Gastrocnemius medialis (tissue), 4 donors: ENCODE results near the gene ZIC5. TPM values are rescaled to one million over a fixed set of nuclear protein-coding genes. Genes with fewer than 3 reads are reported as not detected.

ENCODE experiments used
- ATAC-seq, 2 donors: fragments of 150-250 bp; one replicate each; pipeline ENCODE4 v1.9.1; 2016
- DNase-seq, 2 donors: peaks; one replicate each; pipeline ENCODE4 v3.0.0-alpha.2; 2019
- H3K27ac ChIP-seq, 4 donors: fragments of 200-600 bp; sonication (generic); 1 replicate in 1 of 4; 2 replicates in 3 of 4; pipeline ENCODE4 v1.5.1; 2016 to 2018; ENCODE audit warnings: mild to moderate bottlenecking in 2 of 4, moderate library complexity in 1 of 4
- H3K27me3 ChIP-seq, 3 donors: fragments of 200-600 bp; sonication (generic) in 2 of 3; 1 replicate in 1 of 3; 2 replicates in 2 of 3; pipeline versions ENCODE4 v1.5.1 to v1.6.0; 2016 to 2019; ENCODE audit warnings: mild to moderate bottlenecking in 1 of 3, moderate library complexity in 1 of 3
- H3K36me3 ChIP-seq, 2 donors: fragments of 200-600 bp; sonication (generic) in 1 of 2; one replicate each; pipeline ENCODE4 v1.5.1; 2017 to 2018
- H3K4me1 ChIP-seq, 2 donors: fragments of 200-600 bp; sonication (generic) in 1 of 2; one replicate each; pipeline ENCODE4 v1.5.1; 2016 to 2017; ENCODE audit warnings: mild to moderate bottlenecking in 2 of 2
- H3K4me3 ChIP-seq, 4 donors: fragments of 200-600 bp; sonication (generic) in 3 of 4; 1 replicate in 1 of 4; 2 replicates in 3 of 4; pipeline ENCODE4 v1.5.1; 2016 to 2019; ENCODE audit warnings: mild to moderate bottlenecking in 2 of 4
- H3K9me3 ChIP-seq, 3 donors: fragments of 200-600 bp; sonication (generic) in 2 of 3; 1 replicate in 1 of 3; 2 replicates in 2 of 3; pipeline ENCODE4 v1.5.1; 2016 to 2019
- POLR2A ChIP-seq, 2 donors: fragments of 450-650 bp; IDR thresholded peaks; one replicate each; pipeline ENCODE4 v1.6.1; 2017; ENCODE audit warnings: antibody characterized with exemption in 2 of 2, mild to moderate bottlenecking in 2 of 2, moderate library complexity in 2 of 2
- in situ Hi-C, 4 donors: fragments of 200-750 bp; cut with MboI; loops; one replicate each; pipeline versions ENCODE4 v1.15.0 to v1.8.0; 2017; ENCODE audit warnings: low sequenced_read_pairs in 4 of 4
- intact Hi-C: fragments of 100-400 bp; cut with DNase I; formaldehyde crosslinking; loops from one replicate; pipeline ENCODE4 v1.15.1; 2023; ENCODE audit warnings: low total_unique reads
- total RNA-seq, 4 donors: library from RNA; depleted of rRNA; stranded (reverse); fragments of >200 nt; gene quantifications; one replicate each; pipeline versions ENCODE4 v1.1.0 to v1.2.3, GENCODE V29; 2016
- TF ChIP-seq, protein P1 (sequence below), 5 experiments: fragments of 450-650 bp in 3 of 5; fragments of 200-600 bp in 2 of 5; sonication (generic) in 2 of 5; IDR thresholded peaks in 4 of 5; conservative IDR thresholded peaks in 1 of 5; 1 replicate in 4 of 5; 2 replicates in 1 of 5; pipeline ENCODE4 v1.5.1; 2016 to 2019; ENCODE audit warnings: antibody characterized with exemption in 5 of 5, mild to moderate bottlenecking in 3 of 5, moderate library complexity in 3 of 5

ZIC5 gene
- total RNA-seq, 4 donors from 2014 or later, result not detected

DNA sequence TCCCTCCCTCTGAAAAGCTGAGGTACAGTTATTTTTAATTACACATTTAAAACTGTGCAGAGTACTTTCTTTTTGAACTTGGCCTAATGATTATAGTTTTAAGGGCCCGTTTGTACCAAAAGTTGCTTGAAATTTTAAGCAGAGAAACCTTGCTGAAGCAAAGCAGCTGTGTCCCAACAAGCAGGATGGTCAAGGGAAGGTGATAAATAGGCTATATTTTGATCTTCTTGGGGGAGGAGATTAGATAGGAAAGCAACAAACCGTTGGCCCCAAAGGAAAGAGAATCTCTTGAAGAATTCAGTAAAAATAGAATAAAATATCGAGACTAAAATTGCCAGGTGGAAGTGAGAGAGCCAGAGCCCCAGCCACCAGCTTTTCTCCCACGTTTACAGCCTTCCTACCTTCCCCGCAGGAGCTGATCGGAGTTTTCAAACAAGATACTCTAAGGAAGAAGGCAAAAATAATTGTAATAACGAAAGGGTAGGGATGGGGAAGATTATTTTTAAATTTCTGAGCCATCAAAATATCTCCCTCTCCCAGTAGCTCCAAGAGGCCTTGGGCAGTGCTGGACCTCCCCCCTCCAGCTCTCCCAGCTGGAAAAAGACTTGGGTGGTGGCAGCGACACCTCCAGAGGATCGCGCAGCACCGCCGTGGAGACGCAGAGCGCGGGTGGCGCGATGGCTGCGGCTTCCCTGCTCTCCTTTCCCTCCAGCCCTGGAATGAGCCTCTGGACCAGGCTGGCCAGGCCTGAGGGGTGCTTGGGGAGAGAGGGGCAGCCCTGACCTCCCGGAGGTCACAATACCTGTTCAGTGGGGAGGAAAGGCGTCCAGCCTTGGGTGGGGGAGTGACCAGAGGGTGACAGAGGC, 15.8 kb upstream of the ZIC5 start:
- TF ChIP-seq POLR2A (IDR thresholded peaks at IDR 0.05), result no peak
- TF ChIP-seq, protein P1, sequence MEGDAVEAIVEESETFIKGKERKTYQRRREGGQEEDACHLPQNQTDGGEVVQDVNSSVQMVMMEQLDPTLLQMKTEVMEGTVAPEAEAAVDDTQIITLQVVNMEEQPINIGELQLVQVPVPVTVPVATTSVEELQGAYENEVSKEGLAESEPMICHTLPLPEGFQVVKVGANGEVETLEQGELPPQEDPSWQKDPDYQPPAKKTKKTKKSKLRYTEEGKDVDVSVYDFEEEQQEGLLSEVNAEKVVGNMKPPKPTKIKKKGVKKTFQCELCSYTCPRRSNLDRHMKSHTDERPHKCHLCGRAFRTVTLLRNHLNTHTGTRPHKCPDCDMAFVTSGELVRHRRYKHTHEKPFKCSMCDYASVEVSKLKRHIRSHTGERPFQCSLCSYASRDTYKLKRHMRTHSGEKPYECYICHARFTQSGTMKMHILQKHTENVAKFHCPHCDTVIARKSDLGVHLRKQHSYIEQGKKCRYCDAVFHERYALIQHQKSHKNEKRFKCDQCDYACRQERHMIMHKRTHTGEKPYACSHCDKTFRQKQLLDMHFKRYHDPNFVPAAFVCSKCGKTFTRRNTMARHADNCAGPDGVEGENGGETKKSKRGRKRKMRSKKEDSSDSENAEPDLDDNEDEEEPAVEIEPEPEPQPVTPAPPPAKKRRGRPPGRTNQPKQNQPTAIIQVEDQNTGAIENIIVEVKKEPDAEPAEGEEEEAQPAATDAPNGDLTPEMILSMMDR (IDR thresholded peaks at IDR 0.05 in 4 of 5, conservative IDR thresholded peaks at IDR 0.05 in 1 of 5), result no peak
- Histone ChIP-seq H3K4me3 (no peak overlapping the region), H3K4me1 (no peaks in the 10 kb centered on the region), H3K27me3 (peaks cover 97 to 98% (median 97%) of the 10 kb centered on the region in 3 donors), H3K27ac (no peak overlapping the region), H3K9me3 (no peaks in the 10 kb centered on the region), H3K36me3 (no peaks in the 10 kb centered on the region)
- in situ Hi-C loops, result no loop called here
- DNase-seq, result no peak
- intact Hi-C loops, result loop anchor here (10.0 kb wide), 1 partner anchor 333 kb away; no protein-coding TSS in a partner anchor
- ATAC-seq, result no peak

DNA sequence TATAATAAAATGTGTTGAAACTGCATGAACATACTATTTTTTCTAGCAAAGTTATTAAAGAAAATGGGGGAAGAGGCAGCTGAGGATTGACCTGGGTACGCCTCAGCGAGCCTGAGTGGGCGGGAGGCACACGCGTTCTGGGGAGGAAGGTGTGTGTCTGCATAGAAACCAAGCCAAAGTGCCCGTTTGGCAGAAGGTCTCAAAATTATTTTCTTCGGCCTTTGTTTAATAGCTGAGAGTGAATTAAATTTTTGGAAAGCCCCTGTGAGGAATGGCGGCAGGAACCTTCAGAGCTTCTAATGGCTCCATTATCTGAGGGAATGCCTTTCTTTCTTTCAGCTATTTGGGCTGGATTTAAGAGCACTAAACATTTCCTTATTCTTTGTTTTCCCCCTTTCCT, 15.2 kb upstream of the ZIC5 start:
- ATAC-seq (no peak), DNase-seq (no peak)
- H3K27ac ChIP-seq, result no peak overlapping the region
- no peak for TF ChIP-seq POLR2A (IDR thresholded peaks at IDR 0.05)
- intact Hi-C loops, result loop anchor here (10.0 kb wide), 1 partner anchor 332 kb away; no protein-coding TSS in a partner anchor
- H3K36me3 ChIP-seq, result no peaks in the 10 kb centered on the region
- H3K27me3 ChIP-seq, result peaks cover 96 to 97% (median 96%) of the 10 kb centered on the region in 3 donors
- H3K4me3 ChIP-seq, result no peak overlapping the region
- in situ Hi-C loops, result no loop called here
- H3K4me1 ChIP-seq, result no peaks in the 10 kb centered on the region
- H3K9me3 ChIP-seq, result no peaks in the 10 kb centered on the region

DNA sequence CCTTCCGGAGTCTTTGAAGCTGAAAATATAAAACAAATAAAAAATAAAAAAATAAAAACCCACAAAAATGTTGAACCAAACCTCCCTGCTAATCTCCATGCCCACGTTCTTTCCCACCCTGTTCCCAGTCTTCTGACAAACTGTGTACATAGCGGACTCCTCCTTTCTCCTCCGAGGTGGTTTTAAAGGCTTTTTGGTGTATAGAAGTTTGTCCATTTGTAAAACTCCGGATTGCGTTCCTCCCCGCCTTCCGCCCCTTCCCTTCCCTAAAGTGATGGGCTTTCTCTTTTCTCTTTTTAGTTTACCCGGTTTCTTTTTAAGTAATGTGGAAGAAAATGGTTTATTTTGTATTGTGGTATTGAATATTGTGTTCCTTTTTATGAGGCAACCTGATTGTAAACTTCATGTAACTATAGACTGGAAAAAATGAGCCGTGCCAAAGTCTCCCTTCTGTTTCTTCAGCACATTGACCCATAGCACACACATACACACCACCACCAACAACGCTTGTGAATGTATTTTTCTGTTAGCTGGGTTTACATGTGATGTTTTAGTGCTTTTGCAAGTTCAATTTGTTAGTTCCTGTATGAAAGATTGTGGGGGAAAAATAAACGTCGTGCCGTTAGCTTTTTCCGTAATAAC, 14.4 kb upstream of the ZIC5 start:
- DNase-seq (no peak), ATAC-seq (no peak)
- H3K27ac ChIP-seq, result no peak overlapping the region
- no peak overlapping the region for H3K4me3 ChIP-seq
- in situ Hi-C loops (no loop called here), intact Hi-C loops (loop anchor here (10.0 kb wide), 1 partner anchor 331 kb away; no protein-coding TSS in a partner anchor)
- no peaks in the 10 kb centered on the region for H3K36me3 ChIP-seq
- TF ChIP-seq, protein P1 (IDR thresholded peaks at IDR 0.05 in 4 of 5, conservative IDR thresholded peaks at IDR 0.05 in 1 of 5), result no peak
- TF ChIP-seq POLR2A (IDR thresholded peaks at IDR 0.05), result no peak
- H3K9me3 ChIP-seq, result no peaks in the 10 kb centered on the region
- peaks cover 90 to 95% (median 94%) of the 10 kb centered on the region in 3 donors for H3K27me3 ChIP-seq
- peaks cover 0 to under 1% of the 10 kb centered on the region in 2 donors for H3K4me1 ChIP-seq

DNA sequence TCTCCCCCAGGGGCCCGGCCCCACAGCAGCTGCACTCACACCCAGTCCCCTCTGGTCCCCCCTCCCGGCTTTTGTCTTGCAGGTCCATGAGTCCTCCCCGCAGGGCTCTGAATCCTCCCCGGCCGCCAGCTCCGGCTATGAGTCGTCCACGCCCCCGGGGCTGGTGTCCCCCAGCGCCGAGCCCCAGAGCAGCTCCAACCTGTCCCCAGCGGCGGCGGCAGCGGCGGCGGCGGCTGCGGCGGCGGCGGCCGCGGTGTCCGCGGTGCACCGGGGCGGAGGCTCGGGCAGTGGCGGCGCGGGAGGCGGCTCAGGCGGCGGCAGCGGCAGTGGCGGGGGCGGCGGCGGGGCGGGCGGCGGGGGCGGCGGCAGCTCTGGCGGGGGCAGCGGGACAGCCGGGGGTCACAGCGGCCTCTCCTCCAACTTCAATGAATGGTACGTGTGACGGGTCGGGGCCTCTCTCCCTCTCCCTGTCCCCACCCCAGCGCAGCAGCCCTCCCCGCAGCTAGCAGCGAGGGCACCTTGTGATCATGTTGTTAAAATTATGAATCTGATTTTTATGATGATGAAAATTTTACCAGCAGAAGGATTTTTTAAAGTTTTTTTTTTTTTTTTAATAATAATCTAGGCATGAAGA, 13.8 kb upstream of the ZIC5 start:
- Histone ChIP-seq H3K27me3 (peaks cover 89 to 93% (median 90%) of the 10 kb centered on the region in 3 donors), H3K4me3 (no peak overlapping the region), H3K27ac (no peak overlapping the region), H3K36me3 (no peaks in the 10 kb centered on the region), H3K4me1 (peaks cover 0 to 5% of the 10 kb centered on the region in 2 donors), H3K9me3 (no peaks in the 10 kb centered on the region)
- TF ChIP-seq, protein P1 (IDR thresholded peaks at IDR 0.05 in 4 of 5, conservative IDR thresholded peaks at IDR 0.05 in 1 of 5), result no peak
- TF ChIP-seq POLR2A (IDR thresholded peaks at IDR 0.05), result no peak
- ATAC-seq (no peak), DNase-seq (no peak)
- intact Hi-C loops, result loop anchor here (10.0 kb wide), 1 partner anchor 331 kb away; no protein-coding TSS in a partner anchor
- in situ Hi-C loops, result no loop called here
